GM19351 (cell line): Measurements from ENCODE around the gene EFNA5.
"Not testable (repeated sequence)": the region's sequence is repeated elsewhere in the genome, so short reads cannot be mapped to it uniquely, and the experiment has no call there.

ENCODE experiments used
- ATAC-seq: cut with Tn5 transposase; IDR thresholded peaks from one replicate; pipeline ENCODE4 v1.9.1; 2021; ENCODE audit warnings: mild to moderate bottlenecking, moderate library complexity; ENCODE audit not compliant: unreplicated experiment

EFNA5 gene

DNA sequence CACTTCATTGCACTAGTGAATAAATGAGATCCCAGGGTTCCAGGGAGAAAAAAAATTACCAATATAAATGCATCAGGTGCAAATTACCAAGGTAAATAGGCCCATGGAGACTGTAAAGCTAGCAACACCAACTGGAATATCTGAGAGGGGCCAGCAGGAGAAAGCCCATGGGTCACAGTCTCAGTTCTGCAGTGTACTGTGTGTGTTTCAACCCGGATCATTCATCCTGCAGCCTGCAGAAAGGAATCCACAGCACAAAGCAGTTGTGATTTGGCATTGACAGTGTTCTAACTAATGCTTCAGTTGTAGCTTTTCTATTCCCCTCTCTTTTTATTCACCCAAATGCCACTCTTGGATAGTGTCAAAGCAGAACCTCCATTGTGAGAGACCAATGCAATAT, 171.0 kb downstream of the EFNA5 start:
- ATAC-seq: no peak

- ATAC-seq: no peak
Measured at GRCh38 chr5:107499237-107499636, 171.5 kb downstream of the EFNA5 start.

GRCh38 chr5:107496466-107496865, 174.3 kb downstream of the EFNA5 start:
- ATAC-seq: no peak

DNA sequence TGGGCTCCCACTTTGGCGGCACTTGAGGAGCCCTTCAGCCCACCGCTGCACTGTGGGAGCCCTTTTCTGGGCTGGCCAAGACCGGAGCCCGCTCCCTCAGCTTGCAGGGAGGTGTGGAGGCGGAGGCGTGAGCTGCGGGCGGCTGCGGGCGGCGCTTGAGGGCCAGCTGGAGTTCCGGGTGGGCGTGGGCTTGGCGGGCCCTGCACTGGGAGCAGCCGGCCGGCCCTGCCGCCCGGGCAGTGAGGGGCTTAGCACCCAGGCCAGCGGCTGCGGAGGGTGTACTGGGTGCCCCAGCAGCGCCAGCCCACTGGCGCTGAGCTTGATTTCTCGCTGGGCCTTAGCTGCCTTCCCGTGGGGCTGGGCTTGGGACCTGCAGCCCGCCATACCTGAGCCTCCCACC, 176.6 kb downstream of the EFNA5 start:
- ATAC-seq: not testable (repeated sequence)

DNA sequence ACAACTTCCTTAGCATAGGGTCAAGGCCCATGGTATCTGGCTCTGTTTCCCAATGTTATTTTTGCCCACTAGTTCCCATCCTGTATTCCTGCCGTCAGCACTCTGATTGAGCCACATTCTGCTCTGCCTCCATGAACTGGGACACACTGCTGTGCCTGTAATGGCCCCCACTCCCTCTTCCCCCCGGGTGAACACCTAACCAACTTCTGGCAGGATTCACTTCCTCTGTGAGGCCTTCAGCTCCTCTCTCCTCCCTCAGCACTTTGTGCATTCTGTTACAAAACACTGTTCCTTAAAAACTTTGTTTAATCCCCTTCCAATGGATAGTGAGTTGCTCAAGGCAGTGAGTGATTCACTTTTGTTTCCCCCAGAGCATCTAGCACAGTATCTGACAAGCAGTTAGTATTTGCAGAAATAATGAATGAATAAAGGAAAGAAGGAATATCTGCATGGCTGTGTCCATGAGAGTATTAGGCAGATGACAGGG, 183.6 kb downstream of the EFNA5 start:
- ATAC-seq: no peak

DNA sequence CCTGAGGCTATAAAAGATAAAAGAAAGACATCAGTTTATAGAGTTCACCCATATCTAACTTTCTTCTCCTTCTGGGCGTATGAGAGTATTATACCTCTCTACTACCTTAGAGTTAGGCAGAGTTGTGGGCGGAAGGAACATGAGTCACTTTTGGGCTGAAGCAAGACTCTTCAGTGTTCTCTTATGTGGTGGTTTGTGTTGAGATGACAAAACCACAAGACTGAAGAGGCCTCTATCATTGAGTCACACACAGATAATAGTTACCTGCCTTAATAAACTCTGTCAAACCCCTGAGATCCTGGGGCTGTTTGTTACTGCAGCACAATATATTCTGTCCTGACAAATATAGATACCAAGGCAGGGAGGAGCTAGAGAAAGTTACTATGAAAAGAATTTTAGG, 184.2 kb downstream of the EFNA5 start:
- peak; percentile 84 for ATAC-seq

GRCh38 chr5:107485184-107485583, 185.6 kb downstream of the EFNA5 start:
- peak; percentile 47 for ATAC-seq

DNA sequence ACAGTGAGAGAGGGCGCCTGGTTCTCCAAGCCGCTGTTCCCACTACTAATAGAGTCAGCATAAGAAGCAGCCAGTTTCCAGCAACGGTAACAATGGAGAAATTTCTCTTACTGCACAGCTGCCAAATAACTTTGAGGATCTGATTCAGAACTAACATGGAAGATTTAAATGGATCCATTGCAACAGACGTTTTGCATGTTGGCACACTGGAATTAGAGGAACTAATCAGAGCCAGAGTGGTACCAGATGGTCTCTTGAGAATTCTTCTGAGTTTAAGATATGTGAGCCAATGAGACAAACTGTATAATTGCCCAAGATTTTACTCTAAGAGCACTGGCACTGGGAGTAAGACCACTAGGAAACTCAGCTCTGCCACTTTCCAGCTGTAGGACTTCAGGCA, 186.5 kb downstream of the EFNA5 start:
- no peak for ATAC-seq

GRCh38 chr5:107483231-107484024, 187.3 kb downstream of the EFNA5 start:
- no peak for ATAC-seq

GRCh38 chr5:107478068-107478641, 192.6 kb downstream of the EFNA5 start:
- ATAC-seq: no peak

GRCh38 chr5:107477492-107477891, 193.2 kb downstream of the EFNA5 start:
- no peak for ATAC-seq

- peak; percentile 94 for ATAC-seq
Measured at GRCh38 chr5:107476783-107477182, 194.0 kb downstream of the EFNA5 start.

DNA sequence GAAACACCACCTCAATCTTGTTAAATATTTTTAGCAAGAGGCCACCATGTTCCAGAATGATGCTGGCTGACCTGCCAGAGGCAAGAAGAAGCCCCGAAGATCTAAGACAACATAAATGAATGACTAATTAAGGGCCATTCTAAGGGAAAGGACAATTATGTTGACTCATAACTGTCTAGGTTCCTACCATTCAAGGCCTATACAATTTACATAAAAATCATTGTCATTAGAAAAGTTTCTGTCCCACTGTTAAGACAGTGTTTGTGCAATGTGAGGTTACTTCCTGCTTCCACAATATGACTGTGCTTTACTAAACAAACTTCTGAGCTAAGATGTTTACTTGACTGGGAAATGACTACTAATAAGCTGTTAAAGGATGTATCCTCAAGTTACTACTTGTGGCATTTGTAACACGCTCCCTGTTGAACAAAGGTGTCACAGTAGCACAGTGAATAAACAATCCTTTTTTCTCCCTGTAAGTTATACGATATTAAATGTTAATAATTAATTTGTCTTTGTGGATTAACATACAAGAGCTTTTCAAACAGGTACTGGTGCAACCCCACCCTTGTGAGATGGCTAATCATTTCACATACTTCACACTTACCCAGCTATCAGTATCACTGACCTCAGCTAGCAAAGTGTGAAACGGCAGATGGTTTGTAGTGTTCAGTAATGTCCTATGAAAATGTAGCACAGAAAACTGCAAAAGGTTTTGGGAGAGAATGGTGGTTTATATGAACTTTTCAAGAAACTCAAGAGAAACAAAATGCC, 195.8 kb downstream of the EFNA5 start:
- peak; percentile 28 for ATAC-seq

DNA sequence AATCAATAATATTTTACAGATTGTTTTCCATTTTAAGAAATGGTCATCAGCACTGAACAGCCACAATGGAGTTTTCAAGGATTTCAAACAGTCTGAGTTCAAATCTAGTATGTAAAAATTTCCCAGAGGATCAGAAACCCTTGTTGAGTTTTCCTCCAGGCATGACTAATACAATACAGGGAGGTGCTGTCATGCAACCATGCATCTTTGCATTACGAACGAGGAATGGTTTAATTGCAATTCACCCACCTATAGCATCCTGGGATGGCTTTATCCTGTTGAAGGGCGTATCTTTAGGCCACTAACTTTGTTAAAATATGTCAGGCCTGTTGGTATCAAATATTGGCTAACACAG, 196.4 kb downstream of the EFNA5 start:
- no peak for ATAC-seq

GRCh38 chr5:107472620-107473064, 198.1 kb downstream of the EFNA5 start:
- no peak for ATAC-seq

DNA sequence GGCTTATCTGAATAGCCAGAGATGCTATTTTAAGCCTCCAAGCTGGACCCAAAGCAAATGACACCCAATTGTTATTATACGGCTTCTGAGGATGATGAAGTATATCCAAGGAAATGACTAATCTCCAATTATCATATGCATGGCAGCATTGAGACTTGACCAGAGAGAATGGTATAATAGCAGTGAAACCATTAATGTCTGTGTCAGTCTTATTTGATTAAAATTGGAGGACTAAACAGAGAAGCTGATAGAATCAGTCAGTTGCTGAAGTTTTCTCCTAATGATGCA, 200.5 kb downstream of the EFNA5 start:
- no peak for ATAC-seq

DNA sequence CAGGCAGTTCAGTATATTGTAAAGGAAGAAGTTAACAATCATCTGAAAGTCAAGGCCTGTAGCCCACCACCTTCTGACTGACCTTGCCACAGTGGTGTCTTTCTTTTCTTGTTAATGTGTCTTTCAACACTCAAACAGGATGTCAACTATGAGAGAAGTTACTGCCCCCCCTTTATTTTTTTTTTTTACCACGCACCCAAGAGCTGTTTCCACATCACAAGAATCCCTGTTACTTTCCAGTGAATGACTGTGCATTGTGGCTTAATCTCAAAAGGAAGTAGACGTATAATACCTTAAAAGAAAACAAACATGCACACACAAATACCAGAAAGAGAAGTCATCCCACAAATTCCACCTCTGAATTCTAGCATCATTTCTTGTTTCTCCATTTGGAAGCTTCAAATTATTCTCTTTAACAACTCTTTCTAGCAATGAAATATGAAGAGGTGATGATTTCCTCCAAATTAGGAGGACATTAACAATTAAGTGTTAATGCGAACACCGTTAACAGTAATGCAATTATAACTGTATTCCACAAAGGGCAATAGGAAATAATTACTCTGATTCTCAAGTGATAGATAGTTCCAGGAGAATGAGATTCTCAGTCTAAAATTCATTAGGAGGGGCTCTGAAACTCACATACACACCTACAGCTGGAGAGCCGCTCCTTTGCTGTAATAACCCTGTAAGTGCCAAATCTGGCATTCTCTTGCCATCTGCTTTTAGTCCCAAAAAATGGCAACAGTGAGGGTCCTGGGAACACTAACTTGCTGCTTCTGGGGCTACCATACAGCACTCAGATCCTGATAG, 201.0 kb downstream of the EFNA5 start:
- ATAC-seq: no peak

- no peak for ATAC-seq
Measured at GRCh38 chr5:107469064-107469463, 201.7 kb downstream of the EFNA5 start.

GRCh38 chr5:107468276-107468675, 202.5 kb downstream of the EFNA5 start:
- ATAC-seq: no peak

DNA sequence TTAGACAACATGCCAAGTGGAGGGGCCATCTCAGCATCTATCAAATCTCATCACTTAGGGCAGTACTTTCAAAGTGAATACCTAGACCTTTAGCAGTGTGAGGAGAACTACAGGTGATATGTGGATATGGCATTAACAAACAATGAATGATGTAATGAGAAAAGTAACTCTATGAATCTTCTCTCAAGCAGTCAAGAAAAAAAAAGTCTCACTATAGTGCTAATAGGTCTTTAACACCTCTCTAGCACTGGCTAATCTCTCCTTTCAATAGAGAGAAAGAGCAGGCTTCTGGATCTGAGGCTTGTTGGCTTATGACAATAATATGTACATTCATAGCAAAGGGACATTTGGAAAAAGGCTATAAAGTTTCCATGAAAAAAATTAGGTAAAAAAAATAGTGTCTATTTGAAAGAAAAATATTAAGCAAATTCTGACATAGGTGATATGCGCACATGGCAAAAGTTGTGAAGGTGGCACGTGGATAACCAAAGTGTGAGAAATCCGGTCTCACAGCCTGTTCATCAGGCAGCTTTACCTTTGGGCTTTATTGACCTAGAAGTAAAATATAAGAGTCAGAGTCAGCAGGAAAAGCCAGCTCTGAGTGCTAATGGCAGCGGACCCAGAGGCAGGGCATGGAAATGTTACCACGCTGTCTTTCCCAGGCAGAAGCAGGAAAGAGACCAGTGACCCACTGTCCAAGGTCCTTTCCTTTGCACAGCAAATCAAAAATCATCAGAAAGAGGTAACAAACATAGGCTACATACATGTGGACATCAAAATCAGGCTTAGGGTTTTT, 203.4 kb downstream of the EFNA5 start:
- no peak for ATAC-seq
